ENCODE results near the gene CELA3A.

- TF ChIP-seq RFXANK (CRISPR knock-in tag; IDR thresholded peaks at IDR 0.05) (no peak), ZNF18 (CRISPR knock-in tag; IDR thresholded peaks at IDR 0.05; ENCODE audit: insufficient replicate concordance) (no peak), ZNF335 (CRISPR knock-in tag; IDR thresholded peaks at IDR 0.05) (no peak), ISX (CRISPR knock-in tag; conservative IDR thresholded peaks at IDR 0.05) (no peak), POLR2AphosphoS5 (IDR thresholded peaks at IDR 0.05; ENCODE audit: low read depth, low read length) (no peak)
Measured at GRCh38 chr1:21955058-21955457, 46.4 kb upstream of the CELA3A start.
